ENCODE measurements around the gene SPINK8.

GRCh38 chr3:48369693-48370332 lies 36.4 kb upstream of the SPINK8 start:
- TF ChIP-seq CTCF (IDR thresholded peaks at IDR 0.05; ENCODE audit: borderline replicate concordance, extremely low read depth, low read length, poor library complexity, severe bottlenecking) (no peak), EZH2 (IDR thresholded peaks at IDR 0.05; ENCODE audit: borderline replicate concordance, low read depth, low read length, severe bottlenecking) (no peak)
